NCI-H748 (cell line): Measurements from ENCODE around the gene ULK4.
"Not testable (repeated sequence)": the region's sequence is repeated elsewhere in the genome, so short reads cannot be mapped to it uniquely, and the experiment has no call there.

Experiments
- DNase-seq: peaks from one replicate; lab custom pipeline; 2025; ENCODE audit not compliant: unreplicated experiment; lab: John Stamatoyannopoulos, UW

Gene ULK4

DNA sequence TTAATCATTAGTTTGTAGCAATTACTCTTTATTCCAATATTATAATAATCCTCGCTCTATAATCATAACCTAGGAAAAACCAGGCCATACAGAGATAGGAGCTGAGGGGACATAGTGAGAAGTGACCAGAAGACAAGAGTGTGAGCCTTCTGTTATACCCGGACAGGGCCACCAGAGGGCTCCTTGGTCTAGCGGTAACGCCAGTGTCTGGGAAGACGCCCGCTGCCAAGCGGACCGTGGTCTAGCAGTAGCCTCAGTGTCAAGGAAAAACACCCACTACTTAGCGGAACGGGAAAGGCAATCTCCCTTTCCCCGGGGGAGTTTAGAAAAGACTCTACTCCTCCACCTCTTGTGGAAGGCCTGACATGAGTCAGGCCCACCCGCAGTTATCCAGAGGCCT is 266.1 kb downstream of the ULK4 start:
- DNase-seq = not testable (repeated sequence)

DNA sequence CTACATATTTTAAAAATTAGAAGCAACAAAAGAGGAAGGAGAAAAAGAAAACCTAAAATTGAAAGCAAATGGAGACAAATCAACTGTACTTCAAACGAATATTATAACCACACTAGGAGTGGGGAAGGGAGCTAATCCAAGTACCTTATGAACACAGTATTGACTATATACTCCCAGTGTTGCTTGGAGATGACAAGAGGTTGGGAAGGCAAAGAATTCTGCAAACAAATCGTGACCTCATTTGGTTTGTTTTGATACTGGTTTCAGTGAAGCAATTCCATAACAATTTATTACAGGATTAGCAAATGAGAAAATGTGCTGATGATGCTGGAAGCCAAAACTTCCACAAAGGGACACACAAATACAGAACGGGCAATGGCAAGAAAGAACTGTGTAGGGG is 268.1 kb downstream of the ULK4 start:
- no peak for DNase-seq

DNA sequence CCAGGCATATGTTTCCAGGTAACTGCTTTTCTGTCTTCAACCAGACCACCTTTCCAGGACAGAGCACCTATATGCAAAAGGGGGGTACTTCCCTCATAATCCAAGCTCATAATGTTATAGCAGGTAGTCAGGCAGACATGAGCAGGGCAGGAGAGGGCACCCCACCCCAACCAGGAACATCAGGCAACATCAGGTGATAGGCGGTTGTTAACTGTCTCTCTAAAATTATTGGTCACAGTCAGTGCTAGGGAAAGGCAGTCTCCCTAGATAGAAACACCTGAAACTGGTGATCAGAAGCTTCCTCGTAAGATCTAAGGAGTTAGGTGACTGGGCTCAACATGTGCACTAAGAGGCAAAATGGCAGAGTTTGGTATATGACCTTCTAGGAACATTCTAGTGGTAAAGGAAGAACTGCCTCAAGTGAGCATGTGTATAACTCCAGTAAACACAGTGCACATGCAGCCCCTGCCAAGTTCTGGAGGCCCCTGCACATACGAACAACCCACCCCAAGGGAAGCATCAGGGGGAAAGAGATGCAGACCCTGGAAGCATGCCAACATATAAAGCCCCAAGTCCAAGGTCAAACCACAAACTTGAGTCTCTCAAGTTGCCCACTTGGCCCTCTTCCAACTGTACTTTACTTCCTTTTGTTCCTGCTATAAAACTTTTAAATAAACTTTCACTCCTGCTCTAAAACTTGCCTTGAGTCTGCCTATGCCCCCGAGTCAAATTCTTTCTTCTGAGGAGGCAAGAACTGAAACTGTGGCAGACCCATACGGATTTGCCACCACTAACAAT is 270.9 kb downstream of the ULK4 start:
- DNase-seq = no peak

DNA sequence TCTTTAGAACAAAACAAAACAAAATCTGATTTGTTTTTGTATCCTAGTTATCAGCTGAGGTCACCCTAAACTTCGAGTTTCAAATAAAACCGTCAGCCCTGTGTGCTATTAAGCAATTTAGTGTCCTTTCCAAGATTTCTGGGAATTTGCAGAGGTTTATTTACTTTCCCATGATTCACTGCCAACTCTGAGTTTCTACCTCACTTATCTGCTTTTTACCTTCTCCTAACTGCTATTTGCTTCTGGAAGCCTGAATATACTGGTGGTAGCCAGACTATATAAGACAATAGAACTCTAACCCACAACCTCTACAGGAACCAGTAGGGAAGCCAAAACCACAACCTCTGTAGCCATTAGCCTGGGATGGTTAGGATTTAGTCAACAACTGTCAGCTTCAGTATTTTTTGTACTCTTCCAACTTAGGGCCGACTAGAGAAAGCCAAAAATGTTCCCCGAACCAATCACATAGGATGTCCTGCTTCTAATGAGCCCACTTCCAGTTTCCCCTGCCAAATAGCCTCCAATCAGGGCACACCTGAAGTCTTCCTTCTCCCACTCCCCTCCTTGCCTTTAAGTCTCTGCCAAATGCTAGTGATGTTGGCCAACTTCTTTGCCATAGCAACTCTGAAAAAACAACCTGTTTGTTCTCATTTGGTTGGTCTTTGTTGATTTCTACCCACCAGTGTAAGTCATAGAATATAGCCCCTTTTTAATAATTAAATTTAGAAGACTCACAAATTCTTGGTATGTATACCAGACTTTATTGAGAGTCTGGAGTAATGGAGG is 273.1 kb downstream of the ULK4 start:
- DNase-seq = no peak

GRCh38 chr3:41684797-41685735 is 276.8 kb downstream of the ULK4 start:
- no peak for DNase-seq

DNA sequence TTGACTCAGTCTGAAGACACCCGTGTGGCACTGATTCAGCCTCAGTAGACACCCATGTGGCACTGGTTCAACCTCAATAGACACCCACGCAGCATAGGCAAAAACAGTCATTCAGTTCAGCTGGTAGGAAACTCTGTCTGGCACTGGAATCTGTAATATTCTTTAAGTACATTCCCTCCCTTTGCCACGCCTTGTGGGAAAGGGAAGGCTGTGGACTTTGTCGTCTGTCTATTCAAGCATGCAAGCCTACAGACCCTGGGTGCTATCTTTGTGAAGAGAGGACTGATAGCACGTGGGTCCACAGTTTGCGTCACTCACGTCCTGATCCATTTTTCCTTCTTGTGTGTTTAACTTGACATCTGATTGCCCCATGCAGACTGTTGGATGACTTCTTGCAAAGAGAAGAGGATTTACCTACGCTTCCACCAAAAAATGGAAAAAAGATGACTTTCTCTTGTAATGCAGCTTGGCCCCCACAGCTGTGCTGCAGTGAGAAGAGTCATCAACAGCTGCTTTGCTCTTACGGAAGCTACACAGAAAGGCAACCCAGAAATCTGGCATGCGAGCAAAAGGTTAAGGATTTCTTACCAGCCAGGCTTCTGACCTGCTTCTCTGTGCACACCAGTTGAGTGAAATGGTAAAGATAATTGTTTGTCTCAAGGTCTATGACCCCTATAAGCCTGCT is 278.1 kb downstream of the ULK4 start:
- DNase-seq = no peak

DNA sequence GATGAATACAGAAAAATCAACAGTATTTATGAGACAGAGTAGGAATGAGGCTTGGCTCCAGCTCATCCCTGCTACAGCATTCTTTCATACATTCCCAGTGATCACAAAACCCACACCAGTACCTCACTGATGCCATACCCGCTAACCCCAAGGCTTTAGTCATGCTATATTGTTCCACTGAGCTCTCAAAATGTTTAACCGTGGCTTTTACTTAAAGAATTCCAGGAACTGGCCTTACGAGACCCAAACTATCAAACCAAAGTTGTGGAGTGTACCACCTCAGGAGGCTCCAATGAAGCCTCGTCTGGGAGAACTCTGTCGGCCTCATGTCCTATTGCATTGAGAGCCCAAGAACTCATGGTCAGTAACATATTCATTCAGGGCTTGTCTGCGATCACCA is 278.9 kb downstream of the ULK4 start:
- DNase-seq = no peak

- no peak for DNase-seq
Measured at GRCh38 chr3:41682382-41682781, 279.5 kb downstream of the ULK4 start.

GRCh38 chr3:41681479-41681878 is 280.4 kb downstream of the ULK4 start:
- no peak for DNase-seq

DNA sequence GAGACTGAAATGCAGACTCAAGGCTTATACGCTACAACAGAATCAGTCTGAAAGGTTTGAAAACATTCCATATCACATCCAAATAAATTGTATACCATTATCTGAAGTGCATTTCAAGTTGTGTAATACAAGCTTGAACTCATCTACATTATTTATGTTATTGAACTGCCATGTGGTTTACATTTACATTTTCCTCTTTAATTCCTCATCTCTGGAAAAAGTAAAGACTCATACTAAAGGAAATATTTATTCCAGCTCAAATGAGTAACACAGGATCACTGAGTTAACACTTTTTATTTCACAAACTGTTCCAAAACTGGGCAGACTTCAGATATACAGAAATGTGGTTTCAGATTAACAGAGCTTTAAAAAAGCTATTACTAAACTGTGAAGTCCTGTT is 282.5 kb downstream of the ULK4 start:
- no peak for DNase-seq

DNA sequence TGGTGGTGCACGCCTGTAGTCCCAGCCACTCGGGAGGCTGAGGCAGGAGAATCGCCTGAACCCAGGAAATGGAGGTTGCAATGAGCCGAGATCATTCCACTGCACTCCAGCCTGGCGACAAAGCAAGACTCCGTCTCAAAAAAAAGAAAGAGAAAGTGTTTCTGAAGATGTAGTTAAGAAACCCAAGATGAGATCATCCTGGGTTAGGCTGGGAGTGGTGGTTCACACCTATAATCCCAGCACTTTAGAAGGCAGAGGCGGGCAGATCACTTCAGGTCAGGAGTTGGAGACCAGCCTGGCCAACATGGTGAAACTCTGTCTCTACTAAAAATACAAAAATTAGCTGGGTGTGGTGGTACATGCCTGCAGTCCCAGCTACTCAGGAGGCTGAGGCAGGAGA is 286.8 kb downstream of the ULK4 start:
- DNase-seq = not testable (repeated sequence)

DNA sequence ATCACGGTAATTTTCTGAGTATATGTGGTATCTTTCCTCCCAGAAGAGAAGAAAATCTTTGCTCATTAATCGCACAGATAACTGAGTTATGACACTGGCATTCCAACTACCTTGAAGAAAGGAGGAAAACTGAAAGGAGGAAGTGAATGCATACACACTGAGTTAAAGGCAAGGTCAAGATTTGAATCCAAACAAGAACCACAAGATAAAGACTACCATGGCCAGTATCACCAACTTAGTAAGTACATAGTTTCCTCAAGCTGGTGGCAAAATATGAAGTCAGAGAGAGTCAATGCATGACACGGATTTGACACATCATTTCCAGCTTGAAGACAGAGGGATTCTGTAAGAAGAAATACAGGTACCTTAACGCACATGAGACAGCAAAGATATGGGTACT is 287.5 kb downstream of the ULK4 start:
- no peak for DNase-seq

DNA sequence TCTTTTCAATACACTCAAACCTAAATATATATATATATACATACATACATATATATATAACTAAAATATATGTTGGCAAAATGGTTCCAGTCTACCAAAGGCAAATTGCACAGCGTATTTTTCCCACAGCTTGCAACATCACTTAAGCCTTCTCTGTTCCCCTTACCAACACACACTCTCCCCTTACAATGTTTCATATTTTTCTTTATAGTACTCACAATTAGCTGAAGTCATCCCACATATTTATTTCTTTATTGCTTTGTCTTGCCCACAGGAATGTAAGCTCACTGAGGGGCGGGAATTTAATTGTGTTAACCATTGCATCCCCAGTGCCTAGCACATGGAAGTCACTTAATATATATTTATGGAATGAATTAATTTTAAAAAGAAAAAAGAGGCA is 288.3 kb downstream of the ULK4 start:
- DNase-seq = no peak

GRCh38 chr3:41668379-41668778 is 293.5 kb downstream of the ULK4 start:
- DNase-seq = no peak

DNA sequence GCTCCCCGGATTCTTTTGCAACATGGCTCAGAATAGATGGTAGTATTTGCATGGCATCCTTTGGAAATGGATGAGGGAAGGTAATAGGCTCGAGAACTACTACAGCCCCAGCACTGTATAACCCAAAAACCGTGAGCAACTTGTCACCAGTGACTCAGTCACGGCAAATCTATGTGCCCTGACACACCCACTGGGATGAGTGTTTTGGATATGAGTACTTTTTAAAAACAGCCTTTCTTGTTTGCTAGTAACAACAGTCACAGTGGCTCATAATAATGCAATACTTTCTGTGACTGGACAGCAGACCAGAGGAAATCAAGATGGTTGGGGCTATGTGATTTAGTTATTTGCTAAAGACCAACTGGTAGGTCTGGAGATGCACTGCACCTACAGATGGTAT is 299.6 kb downstream of the ULK4 start:
- no peak for DNase-seq

GRCh38 chr3:41661796-41662195 is 300.1 kb downstream of the ULK4 start:
- no peak for DNase-seq

DNA sequence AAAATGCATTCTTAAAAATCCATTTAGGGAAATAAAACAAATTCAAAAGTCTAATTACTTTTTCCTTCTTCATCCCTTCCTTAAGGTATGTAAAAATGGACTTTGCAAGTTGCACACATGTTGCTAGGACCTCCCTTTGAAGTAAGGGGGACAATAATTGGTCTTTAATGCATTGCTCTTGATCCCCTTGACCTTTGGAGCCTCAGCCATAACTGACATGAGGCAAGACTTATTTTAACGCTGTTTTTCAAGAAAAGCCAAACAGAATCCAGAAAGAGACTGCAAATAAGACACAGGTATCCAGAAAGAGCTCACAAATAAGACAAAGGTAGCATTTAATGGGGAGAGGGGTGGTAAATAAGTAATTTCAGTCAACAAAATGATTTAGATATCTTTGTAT is 301.4 kb downstream of the ULK4 start:
- no peak for DNase-seq

DNA sequence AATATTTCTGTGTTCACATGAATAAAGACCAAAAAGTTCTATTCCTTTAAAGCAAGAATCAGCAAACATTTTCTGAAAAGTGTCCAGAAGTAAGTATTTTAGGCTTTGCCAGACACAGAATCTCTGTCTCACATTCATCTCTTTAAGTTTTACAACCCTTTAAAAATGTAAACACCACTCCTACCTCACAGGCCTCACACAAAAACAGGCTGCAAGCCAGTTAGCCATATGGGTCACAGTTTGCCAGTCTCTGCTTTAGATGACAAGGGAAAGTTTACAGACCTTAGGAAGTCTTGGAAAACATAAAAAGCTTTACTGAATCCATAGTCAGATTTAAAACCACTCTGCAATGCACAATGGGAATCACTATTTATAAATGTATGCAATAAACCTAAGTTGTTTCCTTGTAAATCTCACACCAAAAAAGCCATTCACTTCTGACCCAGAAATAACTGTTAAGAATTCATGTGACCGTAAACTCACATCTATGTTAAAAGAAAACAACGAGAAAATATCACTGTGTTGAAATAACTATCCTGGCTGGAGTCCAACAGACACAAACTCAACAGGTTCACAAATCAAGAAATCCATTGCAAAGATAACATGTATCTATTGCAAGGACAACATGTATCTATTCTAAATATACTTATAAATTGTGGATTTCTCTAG is 308.2 kb downstream of the ULK4 start:
- no peak for DNase-seq

DNA sequence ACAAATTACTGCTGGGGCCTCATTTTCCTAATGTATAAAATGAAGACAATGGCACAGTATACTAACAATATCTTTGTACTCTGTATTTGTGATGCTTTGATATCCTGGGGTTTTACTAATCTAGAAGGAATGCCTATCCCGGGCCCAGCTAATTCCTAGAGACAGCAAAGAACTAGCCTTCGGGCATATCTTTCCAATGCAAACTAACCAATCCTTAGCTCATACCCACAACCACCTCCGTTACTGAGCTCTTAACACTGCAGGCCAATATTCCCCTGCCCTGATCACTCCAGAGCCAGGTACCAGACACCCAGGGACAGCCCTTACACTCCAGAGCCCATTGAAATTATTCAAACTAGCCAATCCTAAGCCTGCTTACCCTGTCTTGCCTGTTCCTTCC is 309.0 kb downstream of the ULK4 start:
- DNase-seq = no peak

GRCh38 chr3:41652506-41652905 is 309.4 kb downstream of the ULK4 start:
- no peak for DNase-seq
